ENCODE results near the gene SMLR1.
A peak's percentile ranks its signal among the peaks of the same experiment; 100 is the strongest.

SMLR1 gene

GRCh38 chr6:130825772-130826441, 1.3 kb upstream of the SMLR1 start:
- DNase-seq (ENCODE audit: low read depth): no peak

GRCh38 chr6:130826442-130827246, 562 bp upstream of the SMLR1 start:
- no peak for DNase-seq (ENCODE audit: low read depth)

- DNase-seq (ENCODE audit: low read depth): no peak
Observed at GRCh38 chr6:130829333-130829910, 2.2 kb downstream of the SMLR1 start.

GRCh38 chr6:130831607-130832006, 4.4 kb downstream of the SMLR1 start:
- no peak for DNase-seq (ENCODE audit: low read depth)

- no peak for DNase-seq (ENCODE audit: low read depth)
Observed at GRCh38 chr6:130833569-130833968, 6.4 kb downstream of the SMLR1 start.

GRCh38 chr6:130834482-130835251, 7.5 kb downstream of the SMLR1 start:
- no peak for DNase-seq (ENCODE audit: low read depth)

- DNase-seq (ENCODE audit: low read depth): no peak
Observed at GRCh38 chr6:130836055-130836640, 8.9 kb downstream of the SMLR1 start.

GRCh38 chr6:130837067-130837466, 9.9 kb downstream of the SMLR1 start:
- no peak for DNase-seq (ENCODE audit: low read depth)

- no peak for DNase-seq (ENCODE audit: low read depth)
Observed at GRCh38 chr6:130838250-130838860, 11.1 kb downstream of the SMLR1 start.

GRCh38 chr6:130838951-130839350, 11.7 kb downstream of the SMLR1 start:
- DNase-seq (ENCODE audit: low read depth): no peak

GRCh38 chr6:130839379-130839778, 12.2 kb downstream of the SMLR1 start:
- DNase-seq (ENCODE audit: low read depth): no peak

GRCh38 chr6:130840050-130840449, 12.8 kb downstream of the SMLR1 start:
- DNase-seq (ENCODE audit: low read depth): no peak

- peak; percentile 10 for DNase-seq (ENCODE audit: low read depth)
Observed at GRCh38 chr6:130841128-130841728, 14.0 kb downstream of the SMLR1 start.

- DNase-seq (ENCODE audit: low read depth): peak; percentile 19
Observed at GRCh38 chr6:130843575-130844320, 16.5 kb downstream of the SMLR1 start.

GRCh38 chr6:130846501-130846900, 19.3 kb downstream of the SMLR1 start:
- no peak for DNase-seq (ENCODE audit: low read depth)

- DNase-seq (ENCODE audit: low read depth): no peak
Observed at GRCh38 chr6:130847001-130847910, 20.1 kb downstream of the SMLR1 start.

GRCh38 chr6:130848945-130849344, 21.7 kb downstream of the SMLR1 start:
- DNase-seq (ENCODE audit: low read depth): no peak

GRCh38 chr6:130849594-130849993, 22.4 kb downstream of the SMLR1 start:
- no peak for DNase-seq (ENCODE audit: low read depth)

GRCh38 chr6:130851026-130851425, 23.8 kb downstream of the SMLR1 start:
- DNase-seq (ENCODE audit: low read depth): no peak

Data from GM04504 (cell line).